B cell (primary cell): ENCODE results near the gene CDK11A.

Source experiments
- CTCF ChIP-seq: fragments of 200-600 bp; IDR thresholded peaks from one replicate; pipeline ENCODE4 v1.8.0; 2022; ENCODE audit warnings: antibody characterized with exemption, mild to moderate bottlenecking
- EZH2 ChIP-seq: IDR thresholded peaks from 2 replicates; pipeline ENCODE4 v1.6.1; 2012; ENCODE audit warnings: borderline replicate concordance, low read depth, mild to moderate bottlenecking, moderate library complexity, low read length; ENCODE audit not compliant: insufficient read depth, poor library complexity, severe bottlenecking

- TF ChIP-seq CTCF (no peak), EZH2 (no peak)
Measured at GRCh38 chr1:1761504-1762376, 37.6 kb upstream of the CDK11A start.
